Mucosa of stomach (tissue), 1 donor: Measurements from ENCODE around the gene SENP1.

Experiments used
- H3K27me3 ChIP-seq: one replicate; pipeline ENCODE4 v1.7.0; 2013; ENCODE audit warnings: mild to moderate bottlenecking, low read length; ENCODE audit not compliant: control insufficient read depth, insufficient read depth
- H3K36me3 ChIP-seq: one replicate; pipeline ENCODE4 v1.7.0; 2013; ENCODE audit warnings: low read length; ENCODE audit not compliant: control insufficient read depth, insufficient read depth
- H3K4me1 ChIP-seq: one replicate; pipeline ENCODE4 v1.7.0; 2013; ENCODE audit warnings: mild to moderate bottlenecking, low read length; ENCODE audit not compliant: control insufficient read depth, insufficient read depth
- H3K4me3 ChIP-seq: one replicate; pipeline ENCODE4 v1.7.0; 2013; ENCODE audit warnings: low read length
- H3K9ac ChIP-seq: one replicate; pipeline ENCODE4 v1.7.0; 2013; ENCODE audit warnings: mild to moderate bottlenecking, low read length, moderate library complexity
- H3K9me3 ChIP-seq: one replicate; pipeline ENCODE4 v1.7.0; 2013; ENCODE audit warnings: mild to moderate bottlenecking, low read length, moderate library complexity; ENCODE audit not compliant: control insufficient read depth
- donor health status: Pancreatic carcinoma.

SENP1 gene

DNA sequence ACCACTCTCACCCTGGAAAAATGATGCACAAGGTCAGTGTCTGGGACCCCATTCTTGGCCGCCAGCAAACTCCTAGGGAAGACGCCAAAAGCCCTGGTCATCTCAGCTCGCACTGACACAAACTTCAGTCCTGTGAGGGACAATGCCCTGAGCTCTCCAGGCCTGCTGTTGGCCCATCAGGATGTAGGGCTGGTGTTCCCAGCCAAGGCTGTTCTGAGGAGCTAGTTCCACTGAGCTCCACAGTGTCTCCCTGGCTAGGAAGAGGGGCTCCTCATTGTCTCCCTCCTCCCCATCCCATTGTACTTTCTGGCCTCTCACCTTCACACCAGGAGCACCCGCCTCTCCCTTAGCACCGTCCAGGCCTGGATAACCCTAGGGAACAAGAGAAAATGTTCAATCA, 112.4 kb downstream of the SENP1 start:
- no peak overlapping the region for H3K9ac ChIP-seq
- H3K4me3 ChIP-seq = no peak overlapping the region
- H3K9me3 ChIP-seq = no peaks in the 10 kb centered on the region
- H3K4me1 ChIP-seq = no peaks in the 10 kb centered on the region
- no peaks in the 10 kb centered on the region for H3K36me3 ChIP-seq
- peaks cover 29% of the 10 kb centered on the region for H3K27me3 ChIP-seq
